HFF-Myc (cell line): ENCODE results near the gene TBC1D17.

ENCODE experiments used
- DNase-seq: peaks from one replicate; pipeline ENCODE4 v3.0.0-alpha.2; 2011; ENCODE audit warnings: low read depth; ENCODE audit errors: extremely low read depth
- H3K4me3 ChIP-seq: replicated peaks from 2 replicates; pipeline ENCODE4 v1.5.1; 2011; ENCODE audit warnings: low read depth, mild to moderate bottlenecking, control low read depth, low read length
- CTCF ChIP-seq: IDR thresholded peaks from 2 replicates; pipeline ENCODE4 v1.5.1; 2012; ENCODE audit warnings: mild to moderate bottlenecking, low read depth, low read length, control low read depth; ENCODE audit errors: missing control alignments

The TBC1D17 gene

GRCh38 chr19:49847731-49848696 is 29.5 kb upstream of the TBC1D17 start:
- H3K4me3 ChIP-seq, result no peak overlapping the region
- TF ChIP-seq CTCF, result no peak
- DNase-seq, result peak; percentile 83

- TF ChIP-seq CTCF, result no peak
- DNase-seq, result no peak
- H3K4me3 ChIP-seq, result no peak overlapping the region
Measured at GRCh38 chr19:49848938-49849337, 28.6 kb upstream of the TBC1D17 start.

- H3K4me3 ChIP-seq, result peak overlapping the region; percentile 70
- TF ChIP-seq CTCF, result no peak
- DNase-seq, result no peak
Measured at GRCh38 chr19:49849433-49850220, 27.9 kb upstream of the TBC1D17 start.

GRCh38 chr19:49850221-49850486 is 27.3 kb upstream of the TBC1D17 start:
- H3K4me3 ChIP-seq, result peak overlapping the region; percentile 70
- DNase-seq, result no peak
- TF ChIP-seq CTCF, result no peak

GRCh38 chr19:49850487-49851342 is 26.8 kb upstream of the TBC1D17 start, which contains the start of gene PTOV1:
Gene PTOV1, plus strand, starts transcription at chr19:49851159.
- DNase-seq, result peak; percentile 67
- TF ChIP-seq CTCF, result no peak
- peak within 1 kb of the TSS; percentile 70 for H3K4me3 ChIP-seq

GRCh38 chr19:49851456-49852259 is 25.8 kb upstream of the TBC1D17 start:
- peak overlapping the region; percentile 70 for H3K4me3 ChIP-seq
- DNase-seq, result no peak
- TF ChIP-seq CTCF, result no peak
